MV-4-11 (cell line): Measurements from ENCODE around the gene ADCY5.
A peak's percentile ranks its signal among the peaks of the same experiment; 100 is the strongest.
"Not testable (repeated sequence)": the region's sequence is repeated elsewhere in the genome, so short reads cannot be mapped to it uniquely, and the experiment has no call there.

ENCODE experiments used
- DNase-seq: peaks from one replicate; lab custom pipeline; 2025; lab: John Stamatoyannopoulos, UW

ADCY5 gene

GRCh38 chr3:123261666-123262065 lies 187.2 kb downstream of the ADCY5 start:
- no peak for DNase-seq

- peak; percentile 36 for DNase-seq
Measured at GRCh38 chr3:123258811-123259420, 190.0 kb downstream of the ADCY5 start.

DNA sequence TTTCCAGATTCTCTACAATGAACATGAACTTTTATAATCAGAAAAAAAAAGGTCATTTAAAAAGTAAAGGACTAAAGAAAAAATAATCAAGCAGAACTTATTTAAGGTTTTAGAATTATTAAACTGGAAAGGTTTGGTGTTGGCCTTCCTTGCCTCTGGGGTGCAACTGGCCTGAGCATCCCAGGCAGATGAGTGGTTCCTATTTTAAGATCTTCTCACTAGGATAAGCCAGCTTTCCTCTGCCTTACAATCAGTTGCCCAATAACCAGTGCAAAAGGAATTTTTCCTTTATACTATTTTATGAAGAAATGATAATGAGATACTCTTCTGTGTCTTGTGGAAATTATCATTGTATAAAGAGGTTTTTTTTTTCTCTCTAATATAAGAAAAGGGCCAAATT lies 190.5 kb downstream of the ADCY5 start:
- no peak for DNase-seq

- DNase-seq, result no peak
Measured at GRCh38 chr3:123256256-123256655, 192.6 kb downstream of the ADCY5 start.

DNA sequence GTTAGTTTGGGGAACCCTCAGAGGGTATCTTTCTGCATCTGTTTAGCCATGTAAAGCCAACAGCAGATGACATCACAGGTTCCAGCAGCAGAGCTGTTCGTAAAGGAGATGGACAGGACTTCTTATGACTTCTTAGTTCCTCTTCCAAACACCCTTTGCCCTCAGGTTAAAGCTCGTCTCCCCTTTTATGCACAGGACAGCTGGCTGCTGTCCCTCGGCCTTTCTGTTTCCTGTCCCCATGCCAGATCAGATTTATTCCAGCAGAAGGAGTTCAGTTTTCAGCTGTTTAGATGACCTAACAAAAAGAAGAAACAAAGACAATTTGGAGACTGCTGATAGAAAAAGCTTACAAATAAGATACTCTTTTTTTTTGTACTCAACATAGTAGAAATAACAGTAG lies 202.0 kb downstream of the ADCY5 start:
- DNase-seq, result no peak

- DNase-seq, result no peak
Measured at GRCh38 chr3:123244128-123244527, 204.8 kb downstream of the ADCY5 start.

- DNase-seq, result no peak
Measured at GRCh38 chr3:123239756-123240155, 209.1 kb downstream of the ADCY5 start.

DNA sequence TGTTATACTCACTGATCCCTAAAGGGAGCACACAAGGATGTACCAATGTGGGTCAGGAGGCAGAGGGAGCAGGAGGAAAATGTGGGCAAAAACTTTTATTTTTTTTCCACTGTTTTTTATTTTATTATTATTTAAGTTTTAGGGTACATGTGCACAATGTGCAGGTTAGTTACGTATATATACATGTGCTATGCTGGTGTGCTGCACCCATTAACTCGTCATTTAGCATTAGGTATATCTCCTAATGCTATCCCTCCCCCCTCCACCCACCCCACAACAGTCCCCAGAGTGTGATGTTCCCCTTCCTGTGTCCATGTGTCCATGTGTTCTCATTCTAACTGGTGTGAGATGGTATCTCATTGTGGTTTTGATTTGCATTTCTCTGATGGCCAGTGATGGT lies 209.7 kb downstream of the ADCY5 start:
- not testable (repeated sequence) for DNase-seq

GRCh38 chr3:123236902-123237301 lies 212.0 kb downstream of the ADCY5 start:
- DNase-seq, result no peak
